ENCODE measurements around the gene GBF1. TPM values are rescaled to one million over a fixed set of nuclear protein-coding genes. Genes with fewer than 3 reads are reported as not detected.
A peak's percentile ranks its signal among the peaks of the same experiment; 100 is the strongest.

GBF1 gene
- total and polyA plus RNA-seq, 2 of the 13 experiments (the other 11 are each of a cell fraction or from before 2014, with no cell fraction given), result 17.1 to 21.9 TPM

DNA sequence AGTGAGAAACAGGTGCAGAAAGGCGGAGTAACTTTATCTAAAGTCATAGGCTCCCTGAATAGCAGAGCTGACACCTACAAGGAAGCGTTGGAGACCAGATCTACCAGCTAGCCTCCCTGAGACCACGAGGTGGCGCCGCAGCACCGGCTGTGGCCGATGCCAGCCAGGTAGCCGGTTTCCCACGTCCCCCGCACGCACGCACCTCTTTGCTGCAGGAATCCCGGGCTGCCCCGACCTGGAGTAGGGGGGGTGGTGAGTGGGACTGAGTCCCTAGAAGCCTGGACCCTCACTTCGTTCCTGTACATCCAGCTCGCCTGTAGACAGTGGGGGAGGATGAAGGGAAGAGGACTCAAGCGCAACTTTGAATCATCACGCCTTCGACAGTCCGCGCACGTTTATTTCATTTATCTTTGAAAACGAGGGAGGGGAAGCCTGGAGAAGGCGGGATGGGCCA lies 15.5 kb upstream of the GBF1 start:
- Histone ChIP-seq H3K27me3 (ENCODE audit: control insufficient read depth in 1 of 2, insufficient read depth in 2 of 2, low read length in 2 of 2) (peaks cover 0 to 45% of the 10 kb centered on the region in 2 experiments; a peak in 4 of 5 replicates), H3K9me3 (ENCODE audit: low read length) (no peaks in the 10 kb centered on the region), H3K27ac (ENCODE audit: extremely low read length, insufficient read depth, low read length) (no peak overlapping the region), H3K36me3 (replicated peaks in 1 of 2; ENCODE audit: control insufficient read depth in 1 of 2, insufficient read depth in 2 of 2, low read length in 2 of 2) (no peaks in the 10 kb centered on the region), H3K79me2 (ENCODE audit: insufficient read depth, low read length) (no peaks in the 10 kb centered on the region), H3K4me2 (ENCODE audit: low read depth, low read length) (peak overlapping the region; percentile 96), H4K20me1 (ENCODE audit: insufficient read depth, low read length) (no peaks in the 10 kb centered on the region), H3K4me3 (replicated peaks in 1 of 3; ENCODE audit: insufficient read depth in 1 of 3, low read depth in 2 of 3, low read length in 3 of 3) (peak overlapping the region; percentile 39 to 72 (median 65); a peak in 5 of 6 replicates), H2AFZ (ENCODE audit: low read length) (no peak overlapping the region), H3K4me1 (ENCODE audit: insufficient read depth, low read length) (peaks cover 49% of the 10 kb centered on the region), H3K9ac (ENCODE audit: insufficient read depth, low read depth, low read length) (0 out of 2 replicates have a peak overlapping the region, but pooled peaks have one; percentile 3)
- no TSS peak for BruUV-seq (replicated peaks)
- CTCF ChIA-PET (ENCODE audit: low intra/inter-chr PET ratio, low total read pairs), result interaction anchor here (0.6 to 4.7 kb wide), 7 partner anchors 11 to 249 kb away, joined by 3 to 34 read pairs (median 5); partner anchors contain the start of gene PITX3
- POLR2A ChIA-PET, result interaction anchor here (1.1 kb wide), 1 partner anchor 122 kb away, joined by 3 read pairs; no protein-coding TSS in a partner anchor
- ATAC-seq, result peak; percentile 43
- 6% methylated on average over 13 of the region's 24 CpGs for WGBS (ENCODE audit: low lambda C conversion rate)
- peak; percentile 78 for FAIRE-seq
- peak; percentile 56 for DNase-seq (ENCODE audit: low spot score)
- intact Hi-C loops (cut with micrococcal nuclease; ENCODE audit: unreplicated experiment), result loop anchor here (1.0 to 2.0 kb wide), 2 partner anchors 122 to 169 kb away; no protein-coding TSS in a partner anchor
- in situ Hi-C loops (cut with HindIII; ENCODE audit: extremely low pct_ligation_motif_present, low pct_unique_long_range_greater_than_20kb), result loop anchor here (5.0 kb wide), 1 partner anchor 122 kb away; no protein-coding TSS in a partner anchor
- TF ChIP-seq MXD4 (CRISPR knock-in tag; IDR thresholded peaks at IDR 0.05), result peak; percentile 37; the same call in 1 of the 2 replicates
- TF ChIP-seq ZNF496 (CRISPR knock-in tag; IDR thresholded peaks at IDR 0.05; ENCODE audit: insufficient replicate concordance), result no peak
- 0 out of 2 replicates have a peak, but pooled peaks have one; percentile 38 for TF ChIP-seq MEIS1 (CRISPR knock-in tag; IDR thresholded peaks at IDR 0.05; ENCODE audit: borderline replicate concordance)
- 0 out of 2 replicates have a peak, but pooled peaks have one; percentile 27 for TF ChIP-seq EZH2 (conservative IDR thresholded peaks at IDR 0.05; ENCODE audit: low read depth, low read length)
- TF ChIP-seq HIVEP1 (CRISPR knock-in tag; IDR thresholded peaks at IDR 0.05), result peak; percentile 14; the same call in 1 of the 2 replicates
- TF ChIP-seq, protein P1, sequence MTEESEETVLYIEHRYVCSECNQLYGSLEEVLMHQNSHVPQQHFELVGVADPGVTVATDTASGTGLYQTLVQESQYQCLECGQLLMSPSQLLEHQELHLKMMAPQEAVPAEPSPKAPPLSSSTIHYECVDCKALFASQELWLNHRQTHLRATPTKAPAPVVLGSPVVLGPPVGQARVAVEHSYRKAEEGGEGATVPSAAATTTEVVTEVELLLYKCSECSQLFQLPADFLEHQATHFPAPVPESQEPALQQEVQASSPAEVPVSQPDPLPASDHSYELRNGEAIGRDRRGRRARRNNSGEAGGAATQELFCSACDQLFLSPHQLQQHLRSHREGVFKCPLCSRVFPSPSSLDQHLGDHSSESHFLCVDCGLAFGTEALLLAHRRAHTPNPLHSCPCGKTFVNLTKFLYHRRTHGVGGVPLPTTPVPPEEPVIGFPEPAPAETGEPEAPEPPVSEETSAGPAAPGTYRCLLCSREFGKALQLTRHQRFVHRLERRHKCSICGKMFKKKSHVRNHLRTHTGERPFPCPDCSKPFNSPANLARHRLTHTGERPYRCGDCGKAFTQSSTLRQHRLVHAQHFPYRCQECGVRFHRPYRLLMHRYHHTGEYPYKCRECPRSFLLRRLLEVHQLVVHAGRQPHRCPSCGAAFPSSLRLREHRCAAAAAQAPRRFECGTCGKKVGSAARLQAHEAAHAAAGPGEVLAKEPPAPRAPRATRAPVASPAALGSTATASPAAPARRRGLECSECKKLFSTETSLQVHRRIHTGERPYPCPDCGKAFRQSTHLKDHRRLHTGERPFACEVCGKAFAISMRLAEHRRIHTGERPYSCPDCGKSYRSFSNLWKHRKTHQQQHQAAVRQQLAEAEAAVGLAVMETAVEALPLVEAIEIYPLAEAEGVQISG (CRISPR knock-in tag; IDR thresholded peaks at IDR 0.05), result peak; percentile 46; the same call in 1 of the 2 replicates
- peak; percentile 75 for TF ChIP-seq PHF21A (CRISPR knock-in tag; IDR thresholded peaks at IDR 0.05)
- TF ChIP-seq, protein P2, sequence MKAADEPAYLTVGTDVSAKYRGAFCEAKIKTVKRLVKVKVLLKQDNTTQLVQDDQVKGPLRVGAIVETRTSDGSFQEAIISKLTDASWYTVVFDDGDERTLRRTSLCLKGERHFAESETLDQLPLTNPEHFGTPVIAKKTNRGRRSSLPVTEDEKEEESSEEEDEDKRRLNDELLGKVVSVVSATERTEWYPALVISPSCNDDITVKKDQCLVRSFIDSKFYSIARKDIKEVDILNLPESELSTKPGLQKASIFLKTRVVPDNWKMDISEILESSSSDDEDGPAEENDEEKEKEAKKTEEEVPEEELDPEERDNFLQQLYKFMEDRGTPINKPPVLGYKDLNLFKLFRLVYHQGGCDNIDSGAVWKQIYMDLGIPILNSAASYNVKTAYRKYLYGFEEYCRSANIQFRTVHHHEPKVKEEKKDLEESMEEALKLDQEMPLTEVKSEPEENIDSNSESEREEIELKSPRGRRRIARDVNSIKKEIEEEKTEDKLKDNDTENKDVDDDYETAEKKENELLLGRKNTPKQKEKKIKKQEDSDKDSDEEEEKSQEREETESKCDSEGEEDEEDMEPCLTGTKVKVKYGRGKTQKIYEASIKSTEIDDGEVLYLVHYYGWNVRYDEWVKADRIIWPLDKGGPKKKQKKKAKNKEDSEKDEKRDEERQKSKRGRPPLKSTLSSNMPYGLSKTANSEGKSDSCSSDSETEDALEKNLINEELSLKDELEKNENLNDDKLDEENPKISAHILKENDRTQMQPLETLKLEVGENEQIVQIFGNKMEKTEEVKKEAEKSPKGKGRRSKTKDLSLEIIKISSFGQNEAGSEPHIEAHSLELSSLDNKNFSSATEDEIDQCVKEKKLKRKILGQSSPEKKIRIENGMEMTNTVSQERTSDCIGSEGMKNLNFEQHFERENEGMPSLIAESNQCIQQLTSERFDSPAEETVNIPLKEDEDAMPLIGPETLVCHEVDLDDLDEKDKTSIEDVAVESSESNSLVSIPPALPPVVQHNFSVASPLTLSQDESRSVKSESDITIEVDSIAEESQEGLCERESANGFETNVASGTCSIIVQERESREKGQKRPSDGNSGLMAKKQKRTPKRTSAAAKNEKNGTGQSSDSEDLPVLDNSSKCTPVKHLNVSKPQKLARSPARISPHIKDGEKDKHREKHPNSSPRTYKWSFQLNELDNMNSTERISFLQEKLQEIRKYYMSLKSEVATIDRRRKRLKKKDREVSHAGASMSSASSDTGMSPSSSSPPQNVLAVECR (CRISPR knock-in tag; IDR thresholded peaks at IDR 0.05; ENCODE audit: borderline replicate concordance), result peak; percentile 21; the same call in 1 of the 2 replicates
- TF ChIP-seq CENPBD1 (CRISPR knock-in tag; IDR thresholded peaks at IDR 0.05; ENCODE audit: borderline replicate concordance, low read depth), result no peak
- TF ChIP-seq ZNF234 (CRISPR knock-in tag; conservative IDR thresholded peaks at IDR 0.05), result no peak
- no peak for TF ChIP-seq ZIK1 (CRISPR knock-in tag; IDR thresholded peaks at IDR 0.05; ENCODE audit: borderline replicate concordance, low read depth)
